IPS-NIHi7 (cell line): Measurements from ENCODE around the gene FHOD1.
A peak's percentile ranks its signal among the peaks of the same experiment; 100 is the strongest.

Source experiments
- DNase-seq: peaks from one replicate; pipeline ENCODE4 v3.0.0; 2012; ENCODE audit warnings: mixed read lengths; ENCODE audit errors: extremely low spot score

The FHOD1 gene

GRCh38 chr16:67234180-67234597 lies 13.1 kb downstream of the FHOD1 start:
- DNase-seq: no peak

GRCh38 chr16:67233596-67233995 lies 13.7 kb downstream of the FHOD1 start:
- DNase-seq: no peak

DNA sequence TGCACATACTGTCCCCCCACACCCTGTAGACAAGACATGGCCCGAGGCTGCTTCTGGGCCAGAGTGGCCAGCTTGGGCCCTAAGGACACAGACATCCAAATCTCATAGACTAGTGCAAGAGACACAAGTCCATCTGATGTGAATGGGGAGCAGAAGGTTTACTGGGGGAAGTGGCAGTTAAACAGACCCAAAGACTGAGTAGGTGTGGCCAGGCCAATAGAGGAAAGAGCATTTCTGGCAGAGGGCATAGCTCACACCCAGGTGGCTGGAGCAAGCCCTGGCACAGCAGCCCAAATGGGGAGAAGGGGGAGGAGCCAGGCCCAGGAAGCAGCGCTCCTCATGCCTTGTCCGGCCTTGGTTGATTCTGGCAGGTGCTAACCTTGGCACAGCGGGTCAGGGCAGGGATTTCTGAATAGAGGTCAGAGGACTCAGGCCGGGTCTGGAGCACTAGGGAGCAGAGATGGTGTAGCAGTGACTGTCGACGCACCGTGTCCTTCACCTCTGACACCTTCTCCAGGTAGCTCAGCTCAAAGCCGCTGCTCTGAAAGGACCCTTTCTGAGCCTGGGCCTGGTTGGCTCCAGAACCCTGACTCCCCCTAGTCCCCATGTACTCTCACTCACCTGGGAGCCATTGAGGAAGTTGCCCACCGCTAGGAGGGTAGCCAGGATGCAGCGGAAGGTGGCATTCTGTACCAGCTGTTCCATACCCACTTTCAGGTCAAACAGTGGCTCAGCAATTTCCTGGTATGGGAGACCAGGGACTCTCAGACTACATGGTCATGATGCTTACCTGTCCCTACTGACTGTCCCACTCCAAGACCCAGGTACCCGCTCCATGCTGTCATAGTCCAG lies 16.2 kb downstream of the FHOD1 start:
- no peak for DNase-seq

DNA sequence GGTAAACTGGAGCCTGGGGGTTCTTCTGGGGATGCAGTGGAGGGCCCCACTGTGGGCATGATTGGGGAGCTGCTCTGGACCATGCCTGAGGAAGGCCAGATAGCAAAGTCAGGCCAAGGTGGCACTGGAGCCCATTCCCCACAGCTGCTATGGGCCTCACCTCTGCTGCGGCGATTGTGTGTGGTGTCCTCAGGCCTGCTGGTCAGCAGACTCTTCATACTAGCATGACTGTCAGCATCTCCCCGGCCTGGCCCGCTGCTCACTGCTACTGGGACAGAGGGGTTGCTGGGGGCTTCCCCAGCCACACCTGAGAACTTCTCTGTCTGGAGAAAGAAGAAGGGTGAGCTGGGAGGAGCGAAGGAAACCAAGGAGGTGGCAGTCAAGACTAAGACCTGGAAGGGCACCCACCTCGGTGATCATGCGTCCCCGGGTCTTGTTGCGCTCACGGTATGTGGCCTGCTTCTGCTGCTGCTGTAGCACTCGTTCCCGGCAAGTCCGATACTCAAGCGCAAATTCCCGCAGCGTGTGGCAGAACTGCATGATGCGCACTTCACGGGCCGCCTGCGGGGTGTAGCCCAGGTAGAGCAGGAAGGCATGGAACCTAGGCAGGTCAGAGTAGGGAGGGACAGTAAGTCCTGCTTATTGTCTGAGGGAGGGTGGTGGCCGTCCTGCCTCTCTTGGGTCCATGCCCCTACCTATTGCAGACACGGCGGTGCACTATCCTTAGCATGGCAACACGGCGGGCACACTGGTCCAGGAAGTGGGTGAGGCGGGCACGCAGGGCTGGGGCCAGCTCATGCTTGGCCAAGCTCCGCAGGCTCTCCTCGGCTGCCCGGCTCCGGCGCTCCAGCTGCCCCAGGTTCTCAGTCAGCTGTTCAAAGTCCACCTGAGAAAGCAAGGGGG lies 17.1 kb downstream of the FHOD1 start:
- no peak for DNase-seq

DNA sequence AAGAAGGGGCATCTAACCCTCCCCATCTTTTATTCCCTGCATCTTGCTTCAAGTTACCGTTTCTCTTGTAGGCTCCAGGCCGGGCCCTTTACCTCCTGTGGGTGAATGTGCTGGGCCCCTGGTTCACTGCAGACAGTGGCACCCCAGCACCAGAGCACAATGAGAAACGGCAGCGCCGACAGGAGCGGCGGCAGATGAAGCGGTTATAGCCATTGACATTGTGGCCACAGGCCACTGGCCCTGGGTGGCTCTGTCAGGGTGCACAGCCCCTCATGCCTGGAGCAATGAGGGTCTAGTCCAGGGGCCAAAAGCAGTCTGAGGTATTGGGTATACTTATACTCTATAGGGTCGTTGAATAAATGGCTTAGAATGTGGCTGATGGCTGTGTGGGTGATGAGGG lies 18.4 kb downstream of the FHOD1 start:
- no peak for DNase-seq

DNA sequence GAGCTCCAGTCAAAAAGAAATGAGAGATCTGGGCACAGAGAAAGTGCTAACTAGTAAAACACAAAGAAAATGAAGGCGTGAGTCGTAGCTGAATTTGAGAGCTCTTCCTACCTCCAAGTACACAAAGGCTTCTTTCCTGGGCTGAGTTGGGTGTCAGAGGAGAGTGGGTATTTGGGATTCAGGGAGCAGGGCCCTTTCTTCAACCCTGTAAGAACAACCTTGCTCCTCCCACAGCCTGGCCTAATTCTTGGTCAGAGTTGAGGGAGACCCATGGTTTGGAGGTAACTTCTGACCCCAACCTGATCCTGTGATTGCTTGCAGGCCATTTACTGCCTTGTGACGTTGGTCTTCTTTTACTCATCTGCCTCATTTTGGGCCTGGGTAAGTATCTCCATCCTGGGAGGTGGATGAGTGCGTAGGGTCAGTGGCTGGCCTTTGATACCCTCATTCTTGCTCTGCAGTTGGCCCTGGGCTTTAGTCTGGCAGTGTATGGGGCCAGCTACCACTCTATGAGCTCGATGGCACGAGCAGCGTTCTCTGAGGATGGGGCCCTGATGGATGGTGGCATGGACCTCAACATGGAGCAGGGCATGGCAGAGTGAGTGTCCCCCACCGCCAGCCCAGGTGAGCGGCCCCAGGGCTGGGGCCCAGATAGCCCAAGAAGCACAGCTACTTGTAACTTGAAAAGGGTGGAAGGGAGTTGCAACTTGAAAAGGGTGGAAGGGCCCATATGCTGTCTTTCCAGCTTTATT lies 19.1 kb downstream of the FHOD1 start:
- DNase-seq: no peak

DNA sequence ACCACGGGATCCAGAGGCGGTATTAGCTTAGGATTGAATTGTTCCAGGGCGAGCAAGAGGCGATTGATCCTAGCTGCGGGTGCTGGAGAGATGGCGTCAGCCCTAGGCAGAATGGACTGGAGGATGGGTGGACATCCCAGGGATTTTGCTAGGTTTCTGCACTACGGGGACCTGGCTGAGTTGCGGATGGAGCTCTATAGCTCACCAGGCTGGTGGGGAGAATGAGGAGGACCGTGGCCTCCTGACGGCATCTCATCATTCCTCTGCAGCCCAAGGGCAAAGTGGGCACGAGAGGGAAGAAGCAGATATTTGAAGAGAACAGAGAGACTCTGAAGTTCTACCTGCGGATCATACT lies 19.7 kb downstream of the FHOD1 start:
- no peak for DNase-seq

GRCh38 chr16:67226804-67227566 lies 20.3 kb downstream of the FHOD1 start, which contains the start of gene TMEM208:
TSS of gene TMEM208 (plus strand) at chr16:67227130. CDS start at chr16:67227219, 89 bp downstream.
- peak; percentile 100 for DNase-seq

- no peak for DNase-seq
Measured at GRCh38 chr16:67226295-67226803, 20.9 kb downstream of the FHOD1 start.

- DNase-seq: no peak
Measured at GRCh38 chr16:67223992-67224391, 23.3 kb downstream of the FHOD1 start.

DNA sequence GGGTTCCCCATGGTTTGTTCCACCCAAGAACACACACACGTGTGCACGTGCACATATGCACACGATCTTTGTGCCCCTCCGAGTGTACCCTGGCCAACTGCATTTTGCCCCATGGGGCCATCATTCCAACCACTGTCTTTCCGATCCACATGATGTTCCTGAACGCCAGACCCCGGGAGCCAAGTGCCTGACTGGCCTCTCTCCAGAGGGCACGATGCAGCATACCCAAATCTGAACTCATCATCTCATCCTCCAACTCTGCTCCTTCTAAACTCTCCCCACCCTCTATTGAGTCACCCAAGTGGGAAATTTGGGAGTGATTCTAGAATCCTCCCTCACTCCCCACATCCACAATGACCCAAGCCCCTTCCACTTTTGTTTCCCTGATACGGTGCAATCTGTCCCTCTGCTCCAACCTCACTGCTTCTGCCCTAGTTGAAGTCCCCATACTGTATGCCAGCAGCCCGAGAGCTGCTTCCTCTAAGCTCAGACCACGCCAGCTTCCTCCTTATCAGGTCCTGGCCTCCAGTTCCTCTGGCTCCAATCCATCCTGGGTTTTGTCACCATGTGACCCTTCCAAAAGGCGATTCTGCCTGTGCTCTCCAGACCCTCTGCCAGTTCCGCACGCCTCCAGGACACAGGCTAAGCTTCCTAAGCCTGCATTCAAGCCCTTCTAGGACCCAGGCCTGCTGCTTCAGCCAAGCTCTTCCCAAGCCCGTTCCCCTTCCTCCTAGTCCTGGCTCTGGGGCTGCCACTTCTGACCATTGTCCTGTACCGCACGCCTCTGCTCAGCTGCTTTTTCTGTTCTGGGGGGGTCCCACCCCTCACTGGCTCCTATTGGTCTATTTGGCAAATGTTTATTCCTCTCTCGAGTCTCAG lies 30.4 kb downstream of the FHOD1 start:
- DNase-seq: no peak

DNA sequence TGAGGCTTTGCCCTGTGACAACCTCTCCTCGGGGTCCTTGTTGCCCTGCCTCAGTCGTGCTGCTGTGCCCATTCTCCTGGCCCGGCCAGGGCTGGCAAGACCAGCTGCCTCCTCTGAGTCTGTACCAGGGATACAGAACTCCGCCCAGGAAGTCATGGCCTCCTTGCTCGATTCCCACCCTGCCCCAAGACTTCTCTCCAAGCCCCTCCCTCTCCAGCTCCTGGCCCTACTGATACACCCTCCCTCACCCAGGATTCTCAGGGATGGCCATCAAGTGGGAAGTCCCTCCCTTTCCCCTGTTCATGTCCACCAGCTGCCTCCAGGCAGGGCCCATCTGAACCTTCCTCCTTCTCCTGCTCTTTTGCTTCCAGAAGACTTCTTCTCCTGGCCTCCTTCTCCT lies 31.6 kb downstream of the FHOD1 start:
- peak; percentile 36 for DNase-seq

- DNase-seq: no peak
Measured at GRCh38 chr16:67213197-67214019, 33.9 kb downstream of the FHOD1 start.

- DNase-seq: no peak
Measured at GRCh38 chr16:67212766-67213165, 34.5 kb downstream of the FHOD1 start.

- DNase-seq: no peak
Measured at GRCh38 chr16:67211674-67212073, 35.6 kb downstream of the FHOD1 start.

DNA sequence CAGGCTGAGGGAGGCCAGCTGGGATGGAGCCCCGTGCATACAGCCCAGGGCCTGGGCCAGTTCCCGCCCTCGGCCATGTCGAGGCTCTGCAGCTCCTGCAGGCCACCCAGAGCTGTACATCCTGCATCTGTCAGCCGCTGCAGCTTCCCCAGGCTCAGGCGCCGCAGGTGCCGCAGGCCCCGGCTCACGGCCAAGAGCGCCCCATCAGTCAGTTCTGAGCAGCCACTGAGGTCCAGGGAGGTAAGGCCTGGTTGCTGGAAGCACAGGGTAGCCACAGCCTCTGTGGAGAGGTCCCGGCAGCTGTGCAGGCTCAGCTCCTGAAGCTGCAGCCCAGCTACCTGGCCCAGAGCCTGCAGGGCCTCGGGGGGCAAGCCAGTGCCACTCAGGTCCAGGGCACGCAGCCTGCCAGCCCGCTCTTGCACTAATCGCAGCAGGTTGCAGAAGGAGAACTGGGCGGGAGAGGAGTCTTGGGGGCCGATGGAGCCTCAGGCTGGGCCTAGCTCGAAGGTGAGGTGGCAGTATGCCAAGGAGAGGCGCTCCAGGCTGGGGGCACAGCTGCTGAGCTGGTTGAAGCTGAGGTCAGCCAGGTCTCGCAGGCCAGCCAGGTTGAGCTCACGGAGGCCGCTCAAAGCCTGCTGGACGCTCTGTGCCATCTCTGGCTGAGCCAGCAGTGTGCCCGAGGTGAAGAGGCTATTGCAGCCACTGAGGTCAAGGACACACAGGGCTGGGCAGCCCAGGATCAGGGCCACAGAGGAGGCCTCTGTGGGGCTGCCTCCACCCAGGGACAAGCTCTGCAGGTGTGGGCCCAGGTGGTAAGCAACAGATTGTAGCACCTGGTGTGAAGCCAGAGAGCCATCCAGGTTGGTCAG lies 37.0 kb downstream of the FHOD1 start:
- DNase-seq: peak; percentile 22

DNA sequence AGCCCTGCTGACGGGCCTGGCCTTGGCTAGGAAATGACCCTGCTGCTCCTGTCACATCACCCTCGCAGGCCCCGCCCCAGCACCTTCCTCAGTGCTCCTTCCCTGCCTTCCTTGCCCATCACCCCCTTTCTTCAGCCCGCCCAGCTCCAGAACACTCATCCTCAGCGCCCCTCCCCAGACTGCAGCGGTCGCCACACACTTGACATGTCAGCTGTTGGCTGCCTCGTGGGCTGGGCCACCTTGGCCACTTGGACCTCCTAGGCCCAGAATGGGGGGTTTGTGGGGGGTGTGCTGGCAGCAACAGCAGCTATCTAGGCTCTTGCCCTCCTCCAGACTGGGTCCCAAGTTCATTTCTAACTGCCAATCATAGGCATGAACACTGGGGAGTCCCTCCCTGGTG lies 37.7 kb downstream of the FHOD1 start:
- no peak for DNase-seq
